T-helper 2 cell treated with Interferon-gamma antibody and Interleukin-4, amounts not matched to agents 5 μg/mL and 100 μg/mL, for 36 hours (primary cell): ENCODE data around the gene ZNF385C.
A peak's percentile ranks its signal among the peaks of the same experiment; 100 is the strongest.

ENCODE experiments used
- DNase-seq: peaks from one replicate; pipeline ENCODE4 v3.0.0; 2021; ENCODE audit warnings: low spot score
- H3K27ac Mint-ChIP-seq: one replicate; pipeline ENCODE4 v1.8.0; 2021; ENCODE audit warnings: mild to moderate bottlenecking, mixed read lengths
- H3K27me3 Mint-ChIP-seq: one replicate; pipeline ENCODE4 v1.8.0; 2021; ENCODE audit warnings: low read depth, mixed read lengths
- H3K36me3 Mint-ChIP-seq: one replicate; pipeline ENCODE4 v1.8.0; 2021; ENCODE audit warnings: low read depth, mixed read lengths
- H3K4me1 Mint-ChIP-seq: one replicate; pipeline ENCODE4 v1.8.0; 2021; ENCODE audit warnings: low read depth, mixed read lengths
- H3K4me3 Mint-ChIP-seq: one replicate; pipeline ENCODE4 v1.8.0; 2022; ENCODE audit warnings: mild to moderate bottlenecking, moderate library complexity, mixed read lengths
- H3K9me3 Mint-ChIP-seq: one replicate; pipeline ENCODE4 v1.8.0; 2021; ENCODE audit warnings: mixed read lengths

ZNF385C gene

GRCh38 chr17:42065201-42065600 is 33.1 kb downstream of the ZNF385C start:
- H3K9me3 Mint-ChIP-seq, result no peaks in the 10 kb centered on the region
- no peak overlapping the region for H3K4me3 Mint-ChIP-seq
- no peak for DNase-seq
- H3K27ac Mint-ChIP-seq, result no peak overlapping the region
- peaks cover 4% of the 10 kb centered on the region for H3K27me3 Mint-ChIP-seq
- peaks cover 12% of the 10 kb centered on the region for H3K4me1 Mint-ChIP-seq
- no peaks in the 10 kb centered on the region for H3K36me3 Mint-ChIP-seq

GRCh38 chr17:42062681-42063080 is 35.6 kb downstream of the ZNF385C start:
- H3K4me1 Mint-ChIP-seq, result peaks cover 13% of the 10 kb centered on the region
- DNase-seq, result no peak
- no peak overlapping the region for H3K4me3 Mint-ChIP-seq
- H3K9me3 Mint-ChIP-seq, result no peaks in the 10 kb centered on the region
- no peaks in the 10 kb centered on the region for H3K36me3 Mint-ChIP-seq
- no peaks in the 10 kb centered on the region for H3K27me3 Mint-ChIP-seq
- H3K27ac Mint-ChIP-seq, result no peak overlapping the region

DNA sequence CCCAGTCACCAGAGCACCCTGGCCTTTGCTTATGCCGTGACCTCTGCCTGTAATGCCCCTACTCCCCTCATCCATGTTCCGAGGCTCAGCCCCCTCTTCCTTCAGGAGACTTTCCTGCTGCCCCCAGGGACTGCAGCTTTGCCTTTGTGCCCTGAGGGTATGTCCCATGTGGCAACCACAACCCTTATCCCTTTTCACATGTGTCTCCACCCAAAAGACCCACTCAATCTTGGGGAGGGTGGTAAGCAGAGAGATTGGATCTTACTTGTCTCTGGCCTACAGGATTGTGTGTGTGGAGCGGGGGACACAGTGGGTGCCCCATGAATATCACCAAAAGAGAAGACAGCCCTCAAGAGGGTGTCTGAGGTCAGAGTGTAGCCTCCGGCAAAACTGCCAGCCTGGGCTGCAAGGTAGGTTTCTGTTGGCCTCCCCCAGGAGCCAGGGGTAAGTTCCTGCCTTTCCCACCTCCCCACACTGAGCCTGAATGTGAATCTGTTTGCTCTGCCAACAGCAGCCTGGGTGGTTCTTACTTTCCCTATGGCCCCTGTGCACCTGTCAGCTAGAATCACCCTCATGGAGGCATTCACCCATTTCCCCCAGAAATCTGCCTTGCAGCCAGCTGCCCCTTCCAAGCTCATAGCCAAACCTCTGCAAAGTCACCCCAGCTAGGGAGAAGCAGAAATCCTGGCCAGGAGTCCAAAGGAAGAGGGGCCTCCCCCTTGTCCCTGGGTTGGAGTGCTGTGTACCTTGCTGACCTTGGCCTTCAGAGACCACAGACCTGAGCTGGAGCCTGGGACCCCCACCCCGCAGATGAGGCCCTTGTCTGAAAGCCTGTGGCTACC is 36.4 kb downstream of the ZNF385C start:
- H3K4me3 Mint-ChIP-seq, result no peak overlapping the region
- H3K9me3 Mint-ChIP-seq, result no peaks in the 10 kb centered on the region
- no peak for DNase-seq
- no peak overlapping the region for H3K27ac Mint-ChIP-seq
- H3K4me1 Mint-ChIP-seq, result peaks cover 13% of the 10 kb centered on the region
- no peaks in the 10 kb centered on the region for H3K27me3 Mint-ChIP-seq
- H3K36me3 Mint-ChIP-seq, result no peaks in the 10 kb centered on the region

- no peak for DNase-seq
- H3K9me3 Mint-ChIP-seq, result no peaks in the 10 kb centered on the region
- H3K27ac Mint-ChIP-seq, result no peak overlapping the region
- H3K4me3 Mint-ChIP-seq, result no peak overlapping the region
- H3K4me1 Mint-ChIP-seq, result peaks cover 13% of the 10 kb centered on the region
- H3K27me3 Mint-ChIP-seq, result peaks cover under 1% of the 10 kb centered on the region
- H3K36me3 Mint-ChIP-seq, result no peaks in the 10 kb centered on the region
Observed at GRCh38 chr17:42060231-42060630, 38.0 kb downstream of the ZNF385C start.

DNA sequence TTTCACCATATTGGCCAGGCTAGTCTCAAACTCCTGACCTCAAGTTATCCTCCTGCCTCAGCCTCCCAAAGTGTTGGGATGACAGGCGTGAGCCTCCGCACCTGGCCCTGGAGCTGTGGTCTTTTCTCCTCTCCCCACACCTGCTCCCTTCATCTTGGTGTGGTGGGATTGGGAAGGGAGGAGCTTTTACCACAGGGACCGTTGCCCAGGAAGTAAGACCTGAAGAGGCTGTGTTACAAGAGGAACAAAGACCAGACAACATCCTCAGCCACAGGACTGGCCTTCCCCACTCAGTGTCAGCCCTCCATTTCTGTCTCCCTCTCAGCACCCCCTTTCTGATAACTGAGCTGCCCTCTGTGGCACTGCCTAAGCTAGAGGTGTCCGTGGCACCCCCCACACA is 38.5 kb downstream of the ZNF385C start:
- Mint-ChIP-seq H3K4me3 (no peak overlapping the region), H3K27me3 (peaks cover 5% of the 10 kb centered on the region), H3K4me1 (peaks cover 13% of the 10 kb centered on the region), H3K9me3 (no peaks in the 10 kb centered on the region), H3K36me3 (no peaks in the 10 kb centered on the region), H3K27ac (no peak overlapping the region)
- DNase-seq, result no peak

DNA sequence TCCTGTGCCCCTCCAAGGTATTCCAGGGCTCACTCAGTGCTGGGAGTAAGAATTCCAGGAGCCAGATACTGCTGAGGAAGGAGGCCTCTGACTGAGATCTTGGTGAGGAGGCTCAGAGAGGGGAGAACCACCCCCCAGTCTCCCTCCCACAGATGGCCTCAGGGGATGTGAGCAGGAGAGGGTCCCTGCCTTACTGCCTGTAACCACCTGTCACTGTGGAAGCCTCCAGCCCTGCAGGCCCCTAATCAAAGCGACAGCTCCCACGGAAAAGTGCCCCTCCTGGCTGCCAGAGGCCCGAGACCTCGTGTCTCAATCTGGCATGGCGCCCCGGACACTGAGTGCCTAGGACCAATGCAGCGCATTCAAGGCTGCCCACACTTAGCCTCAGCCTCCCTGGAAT is 40.2 kb downstream of the ZNF385C start:
- Mint-ChIP-seq H3K27me3 (peaks cover 7% of the 10 kb centered on the region), H3K9me3 (no peaks in the 10 kb centered on the region), H3K4me1 (peaks cover 2% of the 10 kb centered on the region), H3K36me3 (no peaks in the 10 kb centered on the region), H3K4me3 (no peak overlapping the region), H3K27ac (no peak overlapping the region)
- no peak for DNase-seq

- no peaks in the 10 kb centered on the region for H3K9me3 Mint-ChIP-seq
- H3K27ac Mint-ChIP-seq, result no peak overlapping the region
- H3K4me1 Mint-ChIP-seq, result peaks cover 2% of the 10 kb centered on the region
- no peak overlapping the region for H3K4me3 Mint-ChIP-seq
- peaks cover 18% of the 10 kb centered on the region for H3K27me3 Mint-ChIP-seq
- H3K36me3 Mint-ChIP-seq, result no peaks in the 10 kb centered on the region
- no peak for DNase-seq
Observed at GRCh38 chr17:42056635-42057034, 41.6 kb downstream of the ZNF385C start.

DNA sequence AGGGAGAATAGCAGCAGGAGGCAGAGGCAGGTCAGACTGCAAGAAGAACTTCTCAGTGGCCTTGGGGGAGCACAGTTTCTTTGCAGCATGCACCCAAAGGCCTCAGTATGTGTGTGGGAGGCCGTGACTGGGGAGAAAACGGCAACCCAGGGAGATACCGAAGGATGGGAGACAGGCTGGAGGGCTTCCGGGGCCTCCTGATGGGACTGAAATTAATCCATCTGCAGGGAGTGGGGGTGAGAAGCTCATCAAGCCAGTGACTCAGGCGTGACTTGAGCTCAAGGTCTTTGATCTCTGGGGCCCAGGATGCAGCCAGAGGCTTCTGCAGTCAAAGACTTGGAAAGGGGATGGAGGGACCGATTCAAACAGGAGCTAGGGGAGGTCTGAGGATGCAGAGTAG is 42.8 kb downstream of the ZNF385C start:
- Mint-ChIP-seq H3K9me3 (no peaks in the 10 kb centered on the region), H3K27ac (no peak overlapping the region), H3K4me3 (no peak overlapping the region), H3K36me3 (no peaks in the 10 kb centered on the region), H3K4me1 (peaks cover 9% of the 10 kb centered on the region), H3K27me3 (peaks cover 28% of the 10 kb centered on the region)
- DNase-seq, result no peak

DNA sequence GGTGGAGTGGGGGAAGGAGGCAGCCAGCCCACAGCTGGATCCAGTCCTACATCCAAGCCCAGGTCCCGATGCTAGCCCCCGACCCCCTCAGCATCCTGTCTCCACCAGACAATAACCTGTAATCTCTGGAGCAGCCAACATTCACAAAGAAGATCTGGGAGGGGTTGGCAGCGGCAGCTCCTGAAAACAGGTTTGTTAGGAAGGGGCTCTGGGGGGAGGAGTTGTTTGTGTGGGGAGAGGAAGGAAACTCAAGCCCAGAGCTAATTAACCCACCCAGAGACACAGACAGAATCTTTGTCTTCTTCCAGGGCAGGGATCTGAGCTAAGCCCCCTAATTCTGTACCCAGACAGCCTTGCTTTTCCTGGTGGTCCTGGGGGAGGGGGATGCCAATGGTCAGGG is 43.2 kb downstream of the ZNF385C start:
- Mint-ChIP-seq H3K4me1 (peaks cover 7% of the 10 kb centered on the region), H3K9me3 (no peaks in the 10 kb centered on the region), H3K27ac (no peak overlapping the region), H3K36me3 (no peaks in the 10 kb centered on the region), H3K27me3 (peaks cover 29% of the 10 kb centered on the region), H3K4me3 (no peak overlapping the region)
- DNase-seq, result no peak

- Mint-ChIP-seq H3K36me3 (no peaks in the 10 kb centered on the region), H3K4me3 (no peak overlapping the region), H3K27me3 (peaks cover 39% of the 10 kb centered on the region), H3K27ac (no peak overlapping the region), H3K9me3 (no peaks in the 10 kb centered on the region), H3K4me1 (peaks cover 7% of the 10 kb centered on the region)
- DNase-seq, result no peak
Observed at GRCh38 chr17:42053731-42054500, 44.4 kb downstream of the ZNF385C start.

DNA sequence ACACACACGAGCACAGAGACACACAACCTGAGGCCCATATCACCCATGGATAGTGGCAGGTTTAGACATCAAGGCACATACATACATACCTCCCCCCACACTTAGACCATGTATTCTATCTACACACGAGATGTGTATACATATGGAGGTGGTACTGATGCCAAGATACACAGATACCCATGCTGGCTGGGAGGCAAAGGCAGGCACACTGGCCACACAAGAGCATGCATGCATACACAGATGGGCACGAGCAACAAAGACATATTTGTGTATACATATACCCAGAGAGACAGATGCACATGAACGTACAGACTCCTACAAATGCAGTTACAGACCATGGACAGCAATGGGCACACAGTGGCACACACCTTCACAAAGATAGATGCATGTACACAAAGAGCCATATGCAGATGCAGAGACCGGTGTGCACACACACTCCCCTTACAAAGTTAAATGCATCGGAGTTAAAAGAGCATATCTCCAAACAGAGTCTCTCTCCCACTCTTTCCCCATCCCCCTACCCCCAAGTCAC is 45.9 kb downstream of the ZNF385C start:
- peaks cover 7% of the 10 kb centered on the region for H3K4me1 Mint-ChIP-seq
- no peaks in the 10 kb centered on the region for H3K36me3 Mint-ChIP-seq
- no peak overlapping the region for H3K4me3 Mint-ChIP-seq
- no peak for DNase-seq
- no peak overlapping the region for H3K27ac Mint-ChIP-seq
- H3K9me3 Mint-ChIP-seq, result no peaks in the 10 kb centered on the region
- H3K27me3 Mint-ChIP-seq, result peaks cover 44% of the 10 kb centered on the region

GRCh38 chr17:42051645-42052044 is 46.6 kb downstream of the ZNF385C start:
- Mint-ChIP-seq H3K27me3 (peaks cover 44% of the 10 kb centered on the region), H3K36me3 (no peaks in the 10 kb centered on the region), H3K4me3 (peak overlapping the region; percentile 6), H3K9me3 (no peaks in the 10 kb centered on the region), H3K4me1 (peaks cover 7% of the 10 kb centered on the region), H3K27ac (no peak overlapping the region)
- DNase-seq, result no peak

- DNase-seq, result no peak
- Mint-ChIP-seq H3K36me3 (no peaks in the 10 kb centered on the region), H3K27me3 (peaks cover 44% of the 10 kb centered on the region), H3K4me1 (peaks cover 7% of the 10 kb centered on the region), H3K9me3 (no peaks in the 10 kb centered on the region), H3K27ac (no peak overlapping the region), H3K4me3 (peak overlapping the region; percentile 74)
Observed at GRCh38 chr17:42051013-42051400, 47.3 kb downstream of the ZNF385C start.

GRCh38 chr17:42050393-42051012 is 47.8 kb downstream of the ZNF385C start, which contains the start of gene C17orf113:
Gene C17orf113, minus strand, starts transcription at chr17:42050601. Its CDS starts 7,225 bp downstream, at chr17:42043376.
- Mint-ChIP-seq H3K36me3 (no peaks in the 10 kb centered on the region), H3K4me3 (peak within 1 kb of the TSS; percentile 74), H3K9me3 (no peaks in the 10 kb centered on the region), H3K27ac (no peak within 1 kb of the TSS), H3K4me1 (peaks cover 7% of the 10 kb centered on the region), H3K27me3 (peaks cover 44% of the 10 kb centered on the region)
- peak; percentile 20 for DNase-seq
